Activated CD8-positive, alpha-beta memory T cell treated with anti-CD3 and anti-CD28 coated beads, Interleukin-2, amount 10 ng/mL, durations not matched to agents 7 days and 5 days (primary cell): Measurements from ENCODE around the gene GRIK4. TPM values are rescaled to one million over a fixed set of nuclear protein-coding genes. Genes with fewer than 3 reads are reported as not detected.
"Not testable (repeated sequence)": the region's sequence is repeated elsewhere in the genome, so short reads cannot be mapped to it uniquely, and the experiment has no call there.

Experiments used
- ATAC-seq: fragments of 150-1000 bp; cut with Tn5 transposase; one replicate; pipeline ENCODE4 v1.10.0; 2021; ENCODE audit warnings: moderate library complexity
- CTCF ChIA-PET: fragments of 350-600 bp; sonication (Branson Sonifier 250); formaldehyde crosslinking; loops from one replicate; lab custom pipeline; 2021; ENCODE audit warnings: antibody characterized with exemption; lab: Charles Lee
- DNase-seq: peaks from one replicate; pipeline ENCODE4 v3.0.0-alpha.2; 2020
- H3K27ac Mint-ChIP-seq: one replicate; pipeline ENCODE4 v1.8.0; 2021; ENCODE audit warnings: mild to moderate bottlenecking, mixed read lengths
- H3K27me3 Mint-ChIP-seq: one replicate; pipeline ENCODE4 v1.8.0; 2021; ENCODE audit warnings: mixed read lengths
- H3K36me3 Mint-ChIP-seq: one replicate; pipeline ENCODE4 v1.8.0; 2021; ENCODE audit warnings: mild to moderate bottlenecking, mixed read lengths
- H3K4me1 Mint-ChIP-seq: one replicate; pipeline ENCODE4 v1.8.0; 2021; ENCODE audit warnings: mixed read lengths
- H3K4me3 Mint-ChIP-seq: one replicate; pipeline ENCODE4 v1.8.0; 2021; ENCODE audit warnings: mild to moderate bottlenecking, moderate library complexity, mixed read lengths
- H3K9me3 Mint-ChIP-seq: one replicate; pipeline ENCODE4 v1.8.0; 2022; ENCODE audit warnings: low read depth, mixed read lengths
- total RNA-seq, 2 experiments: library from RNA; stranded (reverse); gene quantifications; one replicate each; pipeline ENCODE4 v1.2.3, GENCODE V29; 2021

The GRIK4 gene
- total RNA-seq, 2 experiments from 2014 or later = 0.21 TPM; not detected in 1

DNA sequence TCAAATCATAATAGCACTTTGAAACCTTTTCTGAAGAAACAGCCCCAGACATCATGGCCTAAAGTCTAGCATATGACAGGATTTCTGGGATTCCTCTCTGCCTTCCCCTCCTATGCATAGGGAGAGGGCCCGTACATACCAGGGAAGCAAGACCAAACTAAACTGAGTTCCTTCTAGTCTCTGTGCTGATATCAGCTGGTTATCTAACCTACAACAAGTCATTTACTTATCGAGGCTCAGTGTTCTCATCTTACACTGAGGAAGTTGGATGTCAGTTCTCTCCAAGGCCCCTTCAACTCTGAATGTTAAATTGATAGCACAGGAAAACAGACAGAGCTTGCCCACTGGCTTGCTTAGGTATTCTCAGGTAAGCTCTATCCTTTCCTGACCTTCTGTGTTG lies 17.0 kb upstream of the GRIK4 start:
- DNase-seq (no peak), ATAC-seq (no peak)
- H3K27ac Mint-ChIP-seq = no peak overlapping the region
- H3K27me3 Mint-ChIP-seq = peaks cover 16% of the 10 kb centered on the region
- no peaks in the 10 kb centered on the region for H3K4me1 Mint-ChIP-seq
- no peaks in the 10 kb centered on the region for H3K36me3 Mint-ChIP-seq
- H3K4me3 Mint-ChIP-seq = no peak overlapping the region
- no peaks in the 10 kb centered on the region for H3K9me3 Mint-ChIP-seq
- CTCF ChIA-PET = interaction anchor here (1.2 kb wide), 1 partner anchor 190 kb away, joined by 4 read pairs; no protein-coding TSS in a partner anchor

DNA sequence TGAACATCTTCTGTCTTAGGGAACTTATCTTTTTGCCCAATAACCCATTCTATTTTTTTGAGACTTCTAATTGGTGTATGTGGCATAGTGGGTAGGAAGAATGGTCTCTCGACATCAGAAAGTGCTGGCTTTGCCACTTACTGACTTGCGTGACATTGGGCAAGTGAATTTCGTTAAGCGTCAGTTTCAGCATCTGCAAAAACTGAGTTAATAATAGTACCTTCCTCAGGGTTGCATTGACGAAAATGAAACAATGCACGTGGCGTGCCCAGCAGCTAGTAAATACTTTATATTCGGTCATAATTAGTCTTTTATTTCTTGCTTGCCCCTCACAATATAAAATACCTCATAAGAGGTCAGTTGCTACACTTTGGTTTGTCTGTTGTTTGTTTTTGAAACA lies 12.5 kb upstream of the GRIK4 start:
- Mint-ChIP-seq H3K36me3 (no peaks in the 10 kb centered on the region), H3K4me3 (no peak overlapping the region), H3K27me3 (peaks cover 49% of the 10 kb centered on the region), H3K9me3 (no peaks in the 10 kb centered on the region), H3K27ac (no peak overlapping the region), H3K4me1 (no peaks in the 10 kb centered on the region)
- ATAC-seq = no peak
- DNase-seq = no peak
- CTCF ChIA-PET = no interaction called here

DNA sequence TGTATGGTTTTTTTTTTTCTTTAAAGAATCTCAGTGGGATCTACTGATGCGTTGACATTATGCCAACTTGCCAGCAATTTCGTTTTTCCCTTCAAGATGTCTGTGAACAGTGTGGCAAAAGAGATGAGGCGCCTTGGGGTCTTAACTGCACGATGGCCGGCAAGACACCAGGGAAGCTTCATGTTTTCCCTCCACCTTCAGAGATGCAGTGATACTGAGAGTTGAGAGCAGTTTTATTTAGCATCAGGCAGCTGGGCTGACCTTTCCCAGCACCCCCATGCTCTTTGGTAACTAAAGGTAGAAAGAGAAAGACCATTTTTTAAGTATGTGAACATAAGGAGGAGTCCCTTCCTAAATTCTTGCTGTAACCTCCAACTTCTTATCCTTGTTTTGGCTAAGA lies 11.7 kb upstream of the GRIK4 start:
- Mint-ChIP-seq H3K36me3 (no peaks in the 10 kb centered on the region), H3K9me3 (no peaks in the 10 kb centered on the region), H3K27ac (no peak overlapping the region), H3K27me3 (peaks cover 55% of the 10 kb centered on the region), H3K4me1 (no peaks in the 10 kb centered on the region), H3K4me3 (no peak overlapping the region)
- no peak for ATAC-seq
- no peak for DNase-seq
- CTCF ChIA-PET = interaction anchor here (1.1 kb wide), 1 partner anchor 12 kb away, joined by 3 read pairs; the partner anchor contains the start of gene GRIK4

GRCh38 chr11:120500414-120501071 lies 11.0 kb upstream of the GRIK4 start:
- H3K27me3 Mint-ChIP-seq = peaks cover 56% of the 10 kb centered on the region
- no peak for ATAC-seq
- CTCF ChIA-PET = interaction anchor here (1.1 kb wide), 1 partner anchor 11 kb away, joined by 3 read pairs; the partner anchor contains the start of gene GRIK4

GRCh38 chr11:120501440-120501839 lies 10.1 kb upstream of the GRIK4 start:
- ATAC-seq (no peak), DNase-seq (no peak)
- Mint-ChIP-seq H3K36me3 (no peaks in the 10 kb centered on the region), H3K9me3 (no peaks in the 10 kb centered on the region), H3K27ac (no peak overlapping the region), H3K4me3 (no peak overlapping the region), H3K27me3 (peaks cover 63% of the 10 kb centered on the region), H3K4me1 (no peaks in the 10 kb centered on the region)
- CTCF ChIA-PET = no interaction called here

More at GRCh38 chr11:120500414-120501071, 11.0 kb upstream of the GRIK4 start:
- DNase-seq = no peak
- H3K36me3 Mint-ChIP-seq = no peaks in the 10 kb centered on the region
- no peaks in the 10 kb centered on the region for H3K9me3 Mint-ChIP-seq
- no peaks in the 10 kb centered on the region for H3K4me1 Mint-ChIP-seq
- H3K4me3 Mint-ChIP-seq = no peak overlapping the region
- H3K27ac Mint-ChIP-seq = no peak overlapping the region

GRCh38 chr11:120501976-120502755 lies 9.4 kb upstream of the GRIK4 start:
- ATAC-seq (no peak), DNase-seq (no peak)
- H3K27me3 Mint-ChIP-seq = peaks cover 70% of the 10 kb centered on the region
- H3K27ac Mint-ChIP-seq = no peak overlapping the region
- H3K4me3 Mint-ChIP-seq = no peak overlapping the region
- CTCF ChIA-PET = interaction anchor here (1.6 kb wide), 1 partner anchor 9 kb away, joined by 6 read pairs; the partner anchor contains the start of gene GRIK4
- H3K9me3 Mint-ChIP-seq = no peaks in the 10 kb centered on the region
- no peaks in the 10 kb centered on the region for H3K4me1 Mint-ChIP-seq
- no peaks in the 10 kb centered on the region for H3K36me3 Mint-ChIP-seq

DNA sequence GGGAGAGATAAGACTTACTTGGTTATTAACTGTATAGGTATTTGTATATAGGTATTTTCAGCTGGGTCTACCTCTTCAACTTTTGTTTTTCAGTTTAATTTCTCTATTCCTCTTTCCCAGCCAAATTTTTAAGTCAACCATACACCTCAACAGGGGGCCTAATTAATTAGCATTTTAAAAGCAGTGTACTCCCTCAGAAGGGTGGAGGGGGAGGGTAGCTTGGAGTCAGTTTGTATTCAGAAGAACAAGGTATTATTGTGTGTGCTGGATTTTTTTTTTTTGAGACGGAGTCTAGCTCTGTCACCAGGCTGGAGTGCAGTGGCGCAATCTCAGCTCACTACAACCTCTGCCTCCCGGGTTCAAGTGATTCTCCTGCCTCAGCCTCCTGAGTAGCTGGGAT lies 8.0 kb upstream of the GRIK4 start:
- not testable (repeated sequence) for H3K9me3 Mint-ChIP-seq, ATAC-seq

GRCh38 chr11:120505801-120506425 lies 5.6 kb upstream of the GRIK4 start:
- Mint-ChIP-seq H3K27me3 (peaks cover 71% of the 10 kb centered on the region), H3K36me3 (no peaks in the 10 kb centered on the region), H3K4me1 (no peaks in the 10 kb centered on the region), H3K27ac (no peak overlapping the region), H3K9me3 (no peaks in the 10 kb centered on the region), H3K4me3 (no peak overlapping the region)
- DNase-seq = no peak
- no peak for ATAC-seq
- CTCF ChIA-PET = interaction anchor here (1.5 kb wide), 1 partner anchor 179 kb away, joined by 4 read pairs; no protein-coding TSS in a partner anchor

More for the DNA sequence above, 8.0 kb upstream of the GRIK4 start:
- DNase-seq, H3K4me3 Mint-ChIP-seq, H3K4me1 Mint-ChIP-seq, H3K36me3 Mint-ChIP-seq, H3K27ac Mint-ChIP-seq: not testable (repeated sequence)
- CTCF ChIA-PET = interaction anchor here (0.9 to 1.6 kb wide), 2 partner anchors 8 to 201 kb away, joined by 3 to 6 read pairs; partner anchors contain the start of gene GRIK4
- peaks cover 70% of the 10 kb centered on the region for H3K27me3 Mint-ChIP-seq

DNA sequence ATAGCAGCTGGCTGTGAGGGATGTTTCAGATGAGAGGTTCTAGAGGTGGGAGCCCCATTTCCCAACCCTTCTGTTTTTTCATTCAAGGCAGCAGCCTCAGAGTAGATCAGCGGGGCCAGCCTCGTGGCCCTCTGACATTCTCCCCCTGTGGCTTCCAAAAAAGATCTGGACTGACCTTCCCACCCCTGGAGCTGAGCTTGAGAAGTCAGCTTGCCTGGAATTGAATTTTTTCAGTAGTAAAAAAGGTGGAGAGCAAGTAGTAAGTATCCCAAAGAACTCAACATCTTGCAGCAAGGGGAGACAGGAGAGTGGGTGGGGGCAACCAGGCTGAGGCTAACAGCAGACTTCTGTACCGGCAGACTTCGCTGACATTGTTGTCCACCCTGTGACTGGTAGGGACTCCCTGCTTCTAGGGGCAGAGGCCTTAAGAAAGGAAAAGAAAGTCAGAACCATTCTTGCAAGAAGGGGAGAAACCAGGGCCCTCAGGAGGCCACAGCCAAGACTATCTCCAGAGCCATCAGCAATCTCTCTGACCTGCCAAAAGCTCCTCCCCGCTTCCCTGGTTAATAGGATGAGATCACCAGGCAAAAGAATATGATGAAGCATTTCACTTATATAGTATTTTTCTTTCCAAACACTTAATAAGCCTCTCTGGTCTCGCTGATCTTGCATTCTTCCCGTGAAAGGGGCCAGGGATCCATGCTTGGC lies 2.0 kb upstream of the GRIK4 start:
- Mint-ChIP-seq H3K27ac (no peak overlapping the region), H3K4me1 (no peaks in the 10 kb centered on the region), H3K36me3 (no peaks in the 10 kb centered on the region), H3K27me3 (peaks cover 62% of the 10 kb centered on the region), H3K9me3 (no peaks in the 10 kb centered on the region), H3K4me3 (no peak overlapping the region)
- CTCF ChIA-PET = interaction anchor here (2.9 to 5.2 kb wide), 2 partner anchors 20 to 176 kb away, joined by 9 to 44 read pairs; no protein-coding TSS in a partner anchor
- ATAC-seq (no peak), DNase-seq (no peak)

DNA sequence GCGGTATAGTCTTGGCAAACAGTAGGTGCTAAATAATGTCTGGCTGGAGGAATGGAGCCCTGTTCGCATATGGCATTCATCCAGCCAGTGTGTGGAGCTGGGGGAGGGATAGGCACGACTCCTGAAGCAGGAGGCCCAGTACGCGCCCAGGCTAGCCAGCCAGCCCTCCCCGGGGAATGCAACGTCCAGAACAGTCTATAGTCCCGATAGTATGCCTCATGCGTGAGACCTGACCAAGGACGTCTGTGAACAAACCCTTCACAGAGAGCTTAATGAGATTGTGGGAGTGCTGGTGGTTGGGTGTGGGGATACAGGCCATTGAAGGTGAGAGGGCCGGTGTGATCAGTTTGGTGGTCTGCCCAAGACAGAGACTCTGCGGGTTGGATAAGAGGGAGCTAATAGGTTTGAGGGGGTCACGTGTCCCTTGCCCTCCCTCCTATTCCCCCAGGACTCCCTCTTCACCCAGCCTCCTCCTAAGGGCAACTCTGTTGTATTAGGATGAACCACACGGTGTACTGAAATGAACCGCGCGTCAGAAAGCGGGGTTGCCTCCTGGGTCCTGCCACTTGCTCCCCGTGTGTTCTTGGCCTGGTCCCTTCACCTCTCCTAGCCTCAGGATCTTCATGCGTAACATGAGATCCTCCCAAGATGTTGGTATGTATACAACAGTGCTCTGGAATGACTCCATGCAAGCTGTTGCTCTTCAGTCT lies 987 bp upstream of the GRIK4 start:
- H3K4me1 Mint-ChIP-seq = no peaks in the 10 kb centered on the region
- H3K27me3 Mint-ChIP-seq = peaks cover 64% of the 10 kb centered on the region
- no peak overlapping the region for H3K27ac Mint-ChIP-seq
- no peak for DNase-seq
- CTCF ChIA-PET = interaction anchor here (0.7 to 5.2 kb wide), 5 partner anchors 21 to 684 kb away, joined by 3 to 44 read pairs (median 4); no protein-coding TSS in a partner anchor
- H3K36me3 Mint-ChIP-seq = no peaks in the 10 kb centered on the region
- H3K9me3 Mint-ChIP-seq = no peaks in the 10 kb centered on the region
- H3K4me3 Mint-ChIP-seq = no peak overlapping the region
- ATAC-seq = no peak

DNA sequence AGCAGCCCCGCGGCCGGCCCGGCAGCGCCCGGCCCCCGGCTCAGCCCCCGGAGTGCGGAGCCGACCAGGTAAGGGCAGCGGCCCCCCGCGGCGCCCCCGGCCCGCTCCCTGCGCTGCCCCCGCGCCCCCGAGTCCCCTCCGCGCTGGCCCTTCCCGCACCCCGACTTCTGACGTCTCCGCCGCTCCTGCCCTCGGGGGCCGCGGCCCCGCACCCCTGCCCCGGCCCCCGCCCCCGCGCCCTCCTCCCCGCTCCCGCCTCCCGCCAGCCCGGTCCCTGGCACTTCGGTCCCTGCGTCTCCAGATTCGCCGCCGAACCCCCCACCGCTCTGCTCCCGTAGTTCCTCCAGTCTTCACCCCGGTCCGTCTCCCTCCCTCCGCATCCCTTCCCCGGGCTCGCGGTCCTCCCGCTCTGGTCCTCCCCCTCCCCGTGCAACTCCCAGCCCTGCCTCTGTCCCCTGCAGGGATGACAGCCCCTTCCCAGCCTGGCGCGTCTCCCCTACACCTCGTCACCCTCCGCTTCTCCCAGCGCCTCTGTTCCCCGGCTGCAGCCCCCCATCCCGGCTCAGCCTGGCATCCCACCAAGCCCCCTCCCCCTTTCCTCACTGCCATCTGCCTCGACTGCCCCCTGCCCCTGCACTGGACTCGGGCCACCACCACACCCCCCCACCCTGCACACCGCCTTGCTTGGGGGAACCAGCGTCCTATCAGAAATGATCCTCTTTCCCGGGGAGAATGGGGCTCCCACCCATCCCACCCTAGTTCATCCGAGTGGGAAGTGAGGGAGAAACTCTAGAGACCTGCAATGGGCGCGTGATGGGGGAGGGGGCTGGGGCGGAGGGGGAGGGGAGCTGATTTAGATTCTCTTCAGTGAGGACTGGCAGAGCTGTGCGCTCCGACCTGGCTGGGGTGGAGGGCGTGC lies 531 bp downstream of the GRIK4 start:
- no peak for ATAC-seq
- Mint-ChIP-seq H3K4me1 (no peaks in the 10 kb centered on the region), H3K4me3 (no peak overlapping the region), H3K9me3 (no peaks in the 10 kb centered on the region), H3K27ac (no peak overlapping the region), H3K36me3 (no peaks in the 10 kb centered on the region), H3K27me3 (peaks cover 65% of the 10 kb centered on the region)
- CTCF ChIA-PET = interaction anchor here (0.9 to 5.2 kb wide), 7 partner anchors 9 to 291 kb away, joined by 3 to 44 read pairs (median 4); no protein-coding TSS in a partner anchor
- no peak for DNase-seq
